G401 (cell line): ENCODE data around the gene HTR3C. TPM values are rescaled to one million over a fixed set of nuclear protein-coding genes. Genes with fewer than 3 reads are reported as not detected.
"Not testable (repeated sequence)": the region's sequence is repeated elsewhere in the genome, so short reads cannot be mapped to it uniquely, and the experiment has no call there.

Experiments
- DNase-seq: peaks from one replicate; pipeline ENCODE4 v3.0.0-alpha.2; 2015; ENCODE audit warnings: low spot score
- in situ Hi-C: cut with HindIII; loops from 2 replicates; pipeline ENCODE4 v1.10.0; 2016; ENCODE audit warnings: low sequenced_read_pairs, mixed read lengths
- total RNA-seq: library from RNA; depleted of rRNA; stranded (reverse); fragments of >200 nt; shearing (Covaris generic); gene quantifications from 2 replicates; pipeline ENCODE4 v1.2.3, GENCODE V29; 2014

The HTR3C gene
- total RNA-seq, 1 experiment from 2014 or later = not detected

- DNase-seq, in situ Hi-C loops: not testable (repeated sequence)
These were observed 24.5 kb upstream of the HTR3C start for GRCh38 chr3:184028275-184028890.

- DNase-seq = no peak
- in situ Hi-C loops = no loop called here
These were observed 23.4 kb upstream of the HTR3C start for GRCh38 chr3:184029443-184029842.

GRCh38 chr3:184030536-184030935 is 22.3 kb upstream of the HTR3C start:
- in situ Hi-C loops = no loop called here
- no peak for DNase-seq

- in situ Hi-C loops = no loop called here
- DNase-seq = no peak
These were observed 21.6 kb upstream of the HTR3C start, which contains the start of gene HTR3D for GRCh38 chr3:184031187-184031792. HTR3D (plus strand) TSS chr3:184031742; CDS start chr3:184031742, 0 bp downstream.

GRCh38 chr3:184037816-184038215 is 15.0 kb upstream of the HTR3C start:
- no peak for DNase-seq
- in situ Hi-C loops = no loop called here

GRCh38 chr3:184038307-184038706 is 14.5 kb upstream of the HTR3C start:
- in situ Hi-C loops = not testable (repeated sequence)

GRCh38 chr3:184039414-184039813 is 13.4 kb upstream of the HTR3C start:
- in situ Hi-C loops = no loop called here
- no peak for DNase-seq

More at GRCh38 chr3:184038307-184038706, 14.5 kb upstream of the HTR3C start:
- DNase-seq = not testable (repeated sequence)

GRCh38 chr3:184040010-184040409 is 12.8 kb upstream of the HTR3C start:
- DNase-seq = peak; percentile 8
- in situ Hi-C loops = no loop called here

- in situ Hi-C loops = no loop called here
- no peak for DNase-seq
These were observed 10.2 kb upstream of the HTR3C start for GRCh38 chr3:184042617-184043016.

GRCh38 chr3:184045995-184046394 is 6.9 kb upstream of the HTR3C start:
- DNase-seq = no peak
- in situ Hi-C loops = no loop called here

- no peak for DNase-seq
- in situ Hi-C loops = no loop called here
These were observed 2.5 kb upstream of the HTR3C start for GRCh38 chr3:184050217-184050847.

- in situ Hi-C loops = no loop called here
- no peak for DNase-seq
These were observed 5.2 kb downstream of the HTR3C start for GRCh38 chr3:184058029-184058428.

GRCh38 chr3:184059424-184059823 is 6.6 kb downstream of the HTR3C start:
- no peak for DNase-seq
- in situ Hi-C loops = no loop called here

- no peak for DNase-seq
- in situ Hi-C loops = no loop called here
These were observed 9.8 kb downstream of the HTR3C start for GRCh38 chr3:184062637-184063036.

GRCh38 chr3:184066211-184066610 is 13.4 kb downstream of the HTR3C start:
- DNase-seq = no peak
- in situ Hi-C loops = no loop called here

- in situ Hi-C loops = no loop called here
- no peak for DNase-seq
These were observed 14.8 kb downstream of the HTR3C start for GRCh38 chr3:184067573-184068055.

GRCh38 chr3:184068344-184068743 is 15.5 kb downstream of the HTR3C start:
- in situ Hi-C loops = no loop called here
- no peak for DNase-seq

- DNase-seq, in situ Hi-C loops: not testable (repeated sequence)
These were observed 18.3 kb downstream of the HTR3C start for GRCh38 chr3:184071142-184071541.

- in situ Hi-C loops = no loop called here
- no peak for DNase-seq
These were observed 20.8 kb downstream of the HTR3C start for GRCh38 chr3:184073621-184074020.

- in situ Hi-C loops = no loop called here
- no peak for DNase-seq
These were observed 23.1 kb downstream of the HTR3C start for GRCh38 chr3:184075901-184076300.
